HG03108 (cell line): ENCODE data around the gene SCAMP2.

ENCODE experiments used
- ATAC-seq: cut with Tn5 transposase; IDR thresholded peaks from one replicate; pipeline ENCODE4 v1.9.1; 2021; ENCODE audit warnings: moderate library complexity; ENCODE audit not compliant: unreplicated experiment

The SCAMP2 gene

GRCh38 chr15:74821790-74822158 is 51.4 kb downstream of the SCAMP2 start:
- ATAC-seq, result no peak

- no peak for ATAC-seq
These were observed 51.9 kb downstream of the SCAMP2 start for GRCh38 chr15:74821091-74821789.

- no peak for ATAC-seq
These were observed 53.1 kb downstream of the SCAMP2 start for GRCh38 chr15:74820056-74820455.

GRCh38 chr15:74817370-74817737 is 55.8 kb downstream of the SCAMP2 start:
- ATAC-seq, result no peak

GRCh38 chr15:74816624-74817369 is 56.4 kb downstream of the SCAMP2 start:
- no peak for ATAC-seq

- no peak for ATAC-seq
These were observed 57.2 kb downstream of the SCAMP2 start for GRCh38 chr15:74815961-74816360.

- ATAC-seq, result no peak
These were observed 57.8 kb downstream of the SCAMP2 start for GRCh38 chr15:74815121-74815934.

GRCh38 chr15:74812533-74812932 is 60.6 kb downstream of the SCAMP2 start, which contains the start of gene LMAN1L:
TSS of gene LMAN1L (plus strand) at chr15:74812835. CDS start at chr15:74812855, 20 bp downstream.
- no peak for ATAC-seq

- ATAC-seq, result no peak
These were observed 63.2 kb downstream of the SCAMP2 start for GRCh38 chr15:74809956-74810355.

GRCh38 chr15:74809242-74809641 is 63.9 kb downstream of the SCAMP2 start:
- no peak for ATAC-seq

GRCh38 chr15:74808840-74809229 is 64.3 kb downstream of the SCAMP2 start:
- ATAC-seq, result no peak

GRCh38 chr15:74808078-74808839 is 64.9 kb downstream of the SCAMP2 start:
- ATAC-seq, result no peak

- ATAC-seq, result no peak
These were observed 65.9 kb downstream of the SCAMP2 start for GRCh38 chr15:74807282-74807681.

- ATAC-seq, result no peak
These were observed 68.2 kb downstream of the SCAMP2 start for GRCh38 chr15:74804935-74805334.

GRCh38 chr15:74802862-74803447 is 70.2 kb downstream of the SCAMP2 start:
- ATAC-seq, result no peak

- ATAC-seq, result no peak
These were observed 70.9 kb downstream of the SCAMP2 start for GRCh38 chr15:74802290-74802689.

GRCh38 chr15:74801311-74801997 is 71.7 kb downstream of the SCAMP2 start:
- ATAC-seq, result no peak

GRCh38 chr15:74800559-74801094 is 72.5 kb downstream of the SCAMP2 start:
- ATAC-seq, result no peak

GRCh38 chr15:74799856-74800558 is 73.2 kb downstream of the SCAMP2 start:
- peak; percentile 62 for ATAC-seq
